HEK293 (cell line): ENCODE results near the gene SEC11C.

Experiments used
- REPIN1 ChIP-seq: fragments of 450-650 bp; formaldehyde crosslinking; IDR thresholded peaks from 2 replicates; pipeline ENCODE4 v1.5.1; 2017; ENCODE audit warnings: missing biosample characterization, missing genetic modification characterization, low read depth
- ZFP41 ChIP-seq: fragments of 450-650 bp; formaldehyde crosslinking; IDR thresholded peaks from 2 replicates; pipeline ENCODE4 v1.5.1; 2016; ENCODE audit warnings: missing biosample characterization, missing genetic modification characterization, borderline replicate concordance
- ZNF146 ChIP-seq: fragments of 450-650 bp; formaldehyde crosslinking; IDR thresholded peaks from 2 replicates; pipeline ENCODE4 v1.5.1; 2016; ENCODE audit warnings: missing biosample characterization, missing genetic modification characterization
- ZNF776 ChIP-seq: fragments of 450-650 bp; formaldehyde crosslinking; IDR thresholded peaks from 2 replicates; pipeline ENCODE4 v1.5.0; 2017; ENCODE audit warnings: missing biosample characterization, missing genetic modification characterization, borderline replicate concordance
- TF ChIP-seq, protein P1 (sequence below): fragments of 450-650 bp; formaldehyde crosslinking; IDR thresholded peaks from 2 replicates; pipeline ENCODE4 v1.5.1; 2016; ENCODE audit warnings: missing biosample characterization, missing genetic modification characterization

GRCh38 chr18:59142274-59142673, 2.6 kb downstream of the SEC11C start:
- TF ChIP-seq REPIN1 (tag by site-specific recombination) (no peak), ZFP41 (tag by site-specific recombination) (no peak), ZNF146 (no peak), ZNF776 (tag by site-specific recombination) (no peak)
- TF ChIP-seq, protein P1, sequence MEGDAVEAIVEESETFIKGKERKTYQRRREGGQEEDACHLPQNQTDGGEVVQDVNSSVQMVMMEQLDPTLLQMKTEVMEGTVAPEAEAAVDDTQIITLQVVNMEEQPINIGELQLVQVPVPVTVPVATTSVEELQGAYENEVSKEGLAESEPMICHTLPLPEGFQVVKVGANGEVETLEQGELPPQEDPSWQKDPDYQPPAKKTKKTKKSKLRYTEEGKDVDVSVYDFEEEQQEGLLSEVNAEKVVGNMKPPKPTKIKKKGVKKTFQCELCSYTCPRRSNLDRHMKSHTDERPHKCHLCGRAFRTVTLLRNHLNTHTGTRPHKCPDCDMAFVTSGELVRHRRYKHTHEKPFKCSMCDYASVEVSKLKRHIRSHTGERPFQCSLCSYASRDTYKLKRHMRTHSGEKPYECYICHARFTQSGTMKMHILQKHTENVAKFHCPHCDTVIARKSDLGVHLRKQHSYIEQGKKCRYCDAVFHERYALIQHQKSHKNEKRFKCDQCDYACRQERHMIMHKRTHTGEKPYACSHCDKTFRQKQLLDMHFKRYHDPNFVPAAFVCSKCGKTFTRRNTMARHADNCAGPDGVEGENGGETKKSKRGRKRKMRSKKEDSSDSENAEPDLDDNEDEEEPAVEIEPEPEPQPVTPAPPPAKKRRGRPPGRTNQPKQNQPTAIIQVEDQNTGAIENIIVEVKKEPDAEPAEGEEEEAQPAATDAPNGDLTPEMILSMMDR (tag by site-specific recombination), result no peak
